ENCODE data around the gene GID8. TPM values are rescaled to one million over a fixed set of nuclear protein-coding genes. Genes with fewer than 3 reads are reported as not detected.

The GID8 gene
- total and polyA plus RNA-seq, 9 of the 15 experiments (the other 6 are each of a cell fraction or from before 2014, with no cell fraction given), result 7.5 to 31.6 (median 22.2) TPM

DNA sequence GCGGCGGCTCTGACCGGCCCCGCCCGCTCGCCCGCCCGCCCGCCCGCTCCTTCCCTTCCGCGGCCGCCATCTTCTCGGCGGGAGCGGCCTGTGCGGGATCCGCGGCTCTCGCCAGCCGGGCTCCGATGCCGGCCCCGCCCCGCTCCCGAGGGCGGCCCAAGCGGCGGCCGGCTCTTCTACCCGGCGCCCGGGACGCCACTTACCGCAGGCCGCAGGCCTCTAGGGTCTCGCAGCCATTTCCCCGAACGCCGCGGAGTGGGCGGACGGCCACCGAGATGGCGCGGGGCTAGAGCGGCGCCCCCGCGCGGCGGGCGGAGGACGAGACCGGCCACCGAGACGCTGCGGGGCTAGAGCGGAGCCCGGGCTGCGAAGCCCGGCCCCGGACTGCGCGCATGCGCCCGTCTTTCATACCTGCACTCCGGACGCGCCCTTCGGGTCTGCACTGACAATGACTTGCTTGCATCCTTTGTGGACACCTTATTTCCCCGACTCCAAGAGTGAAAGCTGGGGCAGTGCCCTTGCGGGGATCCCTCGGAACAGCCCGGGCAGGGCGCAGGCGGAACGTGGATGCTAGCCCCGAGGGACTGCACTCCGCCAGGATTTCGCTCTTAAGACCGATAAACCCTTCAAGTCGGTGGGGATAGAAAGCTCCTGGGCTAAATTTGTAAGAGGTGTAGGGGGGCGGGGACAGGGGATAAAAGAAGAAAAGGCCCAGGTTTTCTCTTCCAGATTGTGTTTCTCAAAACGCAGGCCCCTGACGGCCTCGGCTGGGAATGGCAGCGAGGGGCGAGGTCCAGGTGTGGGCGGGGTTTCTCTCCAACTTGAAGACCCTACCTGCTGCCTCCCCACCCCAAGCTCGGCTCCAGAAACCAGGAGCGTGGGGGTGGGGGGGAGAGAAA is 11.5 kb upstream of the GID8 start, which contains the start of gene DIDO1 (continued):
- TF ChIP-seq, protein P1, sequence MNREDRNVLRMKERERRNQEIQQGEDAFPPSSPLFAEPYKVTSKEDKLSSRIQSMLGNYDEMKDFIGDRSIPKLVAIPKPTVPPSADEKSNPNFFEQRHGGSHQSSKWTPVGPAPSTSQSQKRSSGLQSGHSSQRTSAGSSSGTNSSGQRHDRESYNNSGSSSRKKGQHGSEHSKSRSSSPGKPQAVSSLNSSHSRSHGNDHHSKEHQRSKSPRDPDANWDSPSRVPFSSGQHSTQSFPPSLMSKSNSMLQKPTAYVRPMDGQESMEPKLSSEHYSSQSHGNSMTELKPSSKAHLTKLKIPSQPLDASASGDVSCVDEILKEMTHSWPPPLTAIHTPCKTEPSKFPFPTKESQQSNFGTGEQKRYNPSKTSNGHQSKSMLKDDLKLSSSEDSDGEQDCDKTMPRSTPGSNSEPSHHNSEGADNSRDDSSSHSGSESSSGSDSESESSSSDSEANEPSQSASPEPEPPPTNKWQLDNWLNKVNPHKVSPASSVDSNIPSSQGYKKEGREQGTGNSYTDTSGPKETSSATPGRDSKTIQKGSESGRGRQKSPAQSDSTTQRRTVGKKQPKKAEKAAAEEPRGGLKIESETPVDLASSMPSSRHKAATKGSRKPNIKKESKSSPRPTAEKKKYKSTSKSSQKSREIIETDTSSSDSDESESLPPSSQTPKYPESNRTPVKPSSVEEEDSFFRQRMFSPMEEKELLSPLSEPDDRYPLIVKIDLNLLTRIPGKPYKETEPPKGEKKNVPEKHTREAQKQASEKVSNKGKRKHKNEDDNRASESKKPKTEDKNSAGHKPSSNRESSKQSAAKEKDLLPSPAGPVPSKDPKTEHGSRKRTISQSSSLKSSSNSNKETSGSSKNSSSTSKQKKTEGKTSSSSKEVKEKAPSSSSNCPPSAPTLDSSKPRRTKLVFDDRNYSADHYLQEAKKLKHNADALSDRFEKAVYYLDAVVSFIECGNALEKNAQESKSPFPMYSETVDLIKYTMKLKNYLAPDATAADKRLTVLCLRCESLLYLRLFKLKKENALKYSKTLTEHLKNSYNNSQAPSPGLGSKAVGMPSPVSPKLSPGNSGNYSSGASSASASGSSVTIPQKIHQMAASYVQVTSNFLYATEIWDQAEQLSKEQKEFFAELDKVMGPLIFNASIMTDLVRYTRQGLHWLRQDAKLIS (CRISPR knock-in tag; IDR thresholded peaks at IDR 0.05), result 0 out of 2 replicates have a peak, but pooled peaks have one; percentile 0
- TF ChIP-seq, protein P2, sequence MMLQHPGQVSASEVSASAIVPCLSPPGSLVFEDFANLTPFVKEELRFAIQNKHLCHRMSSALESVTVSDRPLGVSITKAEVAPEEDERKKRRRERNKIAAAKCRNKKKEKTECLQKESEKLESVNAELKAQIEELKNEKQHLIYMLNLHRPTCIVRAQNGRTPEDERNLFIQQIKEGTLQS (IDR thresholded peaks at IDR 0.05), result no peak
- TF ChIP-seq, protein P2 (CRISPR knock-in tag; conservative IDR thresholded peaks at IDR 0.05), result no peak
- TF ChIP-seq, protein P3, sequence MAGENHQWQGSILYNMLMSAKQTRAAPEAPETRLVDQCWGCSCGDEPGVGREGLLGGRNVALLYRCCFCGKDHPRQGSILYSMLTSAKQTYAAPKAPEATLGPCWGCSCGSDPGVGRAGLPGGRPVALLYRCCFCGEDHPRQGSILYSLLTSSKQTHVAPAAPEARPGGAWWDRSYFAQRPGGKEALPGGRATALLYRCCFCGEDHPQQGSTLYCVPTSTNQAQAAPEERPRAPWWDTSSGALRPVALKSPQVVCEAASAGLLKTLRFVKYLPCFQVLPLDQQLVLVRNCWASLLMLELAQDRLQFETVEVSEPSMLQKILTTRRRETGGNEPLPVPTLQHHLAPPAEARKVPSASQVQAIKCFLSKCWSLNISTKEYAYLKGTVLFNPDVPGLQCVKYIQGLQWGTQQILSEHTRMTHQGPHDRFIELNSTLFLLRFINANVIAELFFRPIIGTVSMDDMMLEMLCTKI (IDR thresholded peaks at IDR 0.05; ENCODE audit: partially characterized antibody), result no peak
- TF ChIP-seq IRF2 (CRISPR knock-in tag; IDR thresholded peaks at IDR 0.05) (no peak), POLR3A (IDR thresholded peaks at IDR 0.05; ENCODE audit: borderline replicate concordance, extremely low read depth, insufficient read depth, insufficient read length) (no peak), ETV5 (CRISPR knock-in tag; IDR thresholded peaks at IDR 0.05; ENCODE audit: low read depth) (0 out of 2 replicates have a peak, but pooled peaks have one; percentile 30), ZNF146 (CRISPR knock-in tag; IDR thresholded peaks at IDR 0.05; ENCODE audit: unreplicated experiment) (no peak), ZFX (CRISPR knock-in tag; IDR thresholded peaks at IDR 0.05) (peak; percentile 95), ZFP1 (CRISPR knock-in tag; IDR thresholded peaks at IDR 0.05) (no peak), ZNF77 (CRISPR knock-in tag; IDR thresholded peaks at IDR 0.05) (no peak), CREB1 (IDR thresholded peaks at IDR 0.05) (0 out of 2 replicates have a peak, but pooled peaks have one; percentile 32), CREB1 (CRISPR knock-in tag; IDR thresholded peaks at IDR 0.05) (peak; percentile 25; the same call in 1 of the 2 replicates)
- TF ChIP-seq, protein P4, sequence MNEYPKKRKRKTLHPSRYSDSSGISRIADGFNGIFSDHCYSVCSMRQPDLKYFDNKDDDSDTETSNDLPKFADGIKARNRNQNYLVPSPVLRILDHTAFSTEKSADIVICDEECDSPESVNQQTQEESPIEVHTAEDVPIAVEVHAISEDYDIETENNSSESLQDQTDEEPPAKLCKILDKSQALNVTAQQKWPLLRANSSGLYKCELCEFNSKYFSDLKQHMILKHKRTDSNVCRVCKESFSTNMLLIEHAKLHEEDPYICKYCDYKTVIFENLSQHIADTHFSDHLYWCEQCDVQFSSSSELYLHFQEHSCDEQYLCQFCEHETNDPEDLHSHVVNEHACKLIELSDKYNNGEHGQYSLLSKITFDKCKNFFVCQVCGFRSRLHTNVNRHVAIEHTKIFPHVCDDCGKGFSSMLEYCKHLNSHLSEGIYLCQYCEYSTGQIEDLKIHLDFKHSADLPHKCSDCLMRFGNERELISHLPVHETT (CRISPR knock-in tag; conservative IDR thresholded peaks at IDR 0.05 in 1 of 2, IDR thresholded peaks at IDR 0.05 in 1 of 2), result peak in 1 of 2 experiments; percentile 88; a peak in 2 of 4 replicates
- TF ChIP-seq, protein P5, sequence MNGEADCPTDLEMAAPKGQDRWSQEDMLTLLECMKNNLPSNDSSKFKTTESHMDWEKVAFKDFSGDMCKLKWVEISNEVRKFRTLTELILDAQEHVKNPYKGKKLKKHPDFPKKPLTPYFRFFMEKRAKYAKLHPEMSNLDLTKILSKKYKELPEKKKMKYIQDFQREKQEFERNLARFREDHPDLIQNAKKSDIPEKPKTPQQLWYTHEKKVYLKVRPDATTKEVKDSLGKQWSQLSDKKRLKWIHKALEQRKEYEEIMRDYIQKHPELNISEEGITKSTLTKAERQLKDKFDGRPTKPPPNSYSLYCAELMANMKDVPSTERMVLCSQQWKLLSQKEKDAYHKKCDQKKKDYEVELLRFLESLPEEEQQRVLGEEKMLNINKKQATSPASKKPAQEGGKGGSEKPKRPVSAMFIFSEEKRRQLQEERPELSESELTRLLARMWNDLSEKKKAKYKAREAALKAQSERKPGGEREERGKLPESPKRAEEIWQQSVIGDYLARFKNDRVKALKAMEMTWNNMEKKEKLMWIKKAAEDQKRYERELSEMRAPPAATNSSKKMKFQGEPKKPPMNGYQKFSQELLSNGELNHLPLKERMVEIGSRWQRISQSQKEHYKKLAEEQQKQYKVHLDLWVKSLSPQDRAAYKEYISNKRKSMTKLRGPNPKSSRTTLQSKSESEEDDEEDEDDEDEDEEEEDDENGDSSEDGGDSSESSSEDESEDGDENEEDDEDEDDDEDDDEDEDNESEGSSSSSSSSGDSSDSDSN (IDR thresholded peaks at IDR 0.05; ENCODE audit: borderline replicate concordance in 1 of 2, low read depth in 2 of 2, low read length in 2 of 2), result peak in 1 of 2 experiments; percentile 42; a peak in 1 of 4 replicates
